Globus pallidus (tissue), 1 donor: ENCODE data around the gene ZC2HC1B.
"Not testable (repeated sequence)": the region's sequence is repeated elsewhere in the genome, so short reads cannot be mapped to it uniquely, and the experiment has no call there.

Experiments used
- DNase-seq: peaks from one replicate; pipeline ENCODE4 v3.0.0-alpha.2; 2015; ENCODE audit warnings: low spot score

Gene ZC2HC1B

DNA sequence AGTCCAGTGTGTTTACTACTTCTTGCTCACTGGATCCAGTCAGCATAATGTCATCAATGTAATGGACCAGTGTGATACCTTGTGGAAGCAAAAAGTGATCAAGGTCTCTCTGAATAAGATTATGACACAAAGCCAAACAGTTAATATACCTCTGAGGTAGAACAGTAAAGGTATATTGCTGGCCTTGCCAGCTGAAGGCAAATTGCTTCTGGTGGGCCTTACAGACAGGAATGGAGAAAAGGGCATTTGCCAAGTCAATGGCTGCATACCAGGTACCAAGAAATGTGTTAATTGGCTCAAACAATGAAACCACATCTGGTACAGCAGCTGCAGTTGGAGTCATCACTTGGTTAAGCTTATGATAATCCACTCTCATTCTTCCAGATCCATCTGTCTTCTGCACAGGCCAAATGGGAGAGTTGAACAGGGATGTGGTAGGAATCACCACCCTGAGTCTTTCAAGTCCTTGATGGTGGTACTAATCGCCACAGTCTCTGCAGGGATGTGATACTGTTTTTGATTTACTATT, 7.0 kb downstream of the ZC2HC1B start:
- not testable (repeated sequence) for DNase-seq

DNA sequence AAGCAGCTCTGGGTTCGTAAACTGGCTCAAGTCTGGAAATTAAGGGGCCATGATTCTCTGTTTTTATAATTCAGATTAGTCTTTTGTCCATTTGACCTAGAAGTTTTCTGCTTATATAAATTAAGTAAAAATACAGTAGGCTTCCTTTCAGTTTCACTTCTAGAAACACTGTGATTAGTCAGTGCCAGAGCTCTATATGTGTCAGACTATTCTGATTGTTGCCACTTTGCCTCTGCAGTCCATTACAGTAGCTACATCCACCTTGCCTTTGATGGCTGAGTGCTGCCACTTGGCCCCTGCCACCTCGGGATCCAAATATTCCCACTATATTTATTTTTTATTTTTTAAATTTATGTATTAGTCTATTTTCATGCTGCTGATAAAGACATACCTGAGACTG, 7.9 kb downstream of the ZC2HC1B start:
- DNase-seq = no peak

DNA sequence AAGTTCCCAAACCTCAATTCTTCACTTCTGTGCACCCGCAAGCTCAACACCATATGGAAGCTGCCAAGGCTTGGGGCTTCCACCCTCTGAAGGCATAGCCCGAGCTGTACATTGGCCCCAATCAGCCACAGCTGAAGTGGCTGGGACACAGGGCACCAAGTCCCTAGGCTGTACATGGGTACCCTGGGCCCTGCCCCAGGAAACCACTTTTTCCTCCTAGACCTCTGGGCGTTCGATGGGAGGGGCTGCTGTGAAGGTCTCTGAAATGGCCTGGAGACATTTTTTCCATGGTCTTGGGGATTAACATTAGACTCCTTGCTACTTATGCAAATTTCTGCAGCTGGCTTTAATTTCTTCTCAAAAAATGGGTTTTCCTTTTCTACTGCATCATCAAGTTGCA, 9.3 kb downstream of the ZC2HC1B start:
- not testable (repeated sequence) for DNase-seq

DNA sequence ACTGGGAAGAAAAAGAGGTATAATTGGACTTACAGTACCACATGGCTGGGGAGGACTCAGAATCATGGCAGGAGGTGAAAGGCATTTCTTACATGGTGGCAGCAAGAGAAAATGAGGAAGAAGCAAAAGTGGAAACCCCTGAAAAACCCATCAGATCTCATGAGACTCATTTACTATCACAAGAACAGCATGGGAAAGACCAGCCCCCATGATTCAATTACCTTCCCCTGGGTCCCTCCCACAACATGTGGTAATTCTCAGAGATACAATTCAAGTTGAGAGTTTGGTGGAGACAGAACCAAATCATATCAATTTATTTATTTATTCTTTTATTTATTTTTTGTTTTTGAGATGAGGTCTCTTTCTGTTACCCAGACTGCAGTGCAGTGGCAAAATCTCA, 10.2 kb downstream of the ZC2HC1B start:
- not testable (repeated sequence) for DNase-seq

DNA sequence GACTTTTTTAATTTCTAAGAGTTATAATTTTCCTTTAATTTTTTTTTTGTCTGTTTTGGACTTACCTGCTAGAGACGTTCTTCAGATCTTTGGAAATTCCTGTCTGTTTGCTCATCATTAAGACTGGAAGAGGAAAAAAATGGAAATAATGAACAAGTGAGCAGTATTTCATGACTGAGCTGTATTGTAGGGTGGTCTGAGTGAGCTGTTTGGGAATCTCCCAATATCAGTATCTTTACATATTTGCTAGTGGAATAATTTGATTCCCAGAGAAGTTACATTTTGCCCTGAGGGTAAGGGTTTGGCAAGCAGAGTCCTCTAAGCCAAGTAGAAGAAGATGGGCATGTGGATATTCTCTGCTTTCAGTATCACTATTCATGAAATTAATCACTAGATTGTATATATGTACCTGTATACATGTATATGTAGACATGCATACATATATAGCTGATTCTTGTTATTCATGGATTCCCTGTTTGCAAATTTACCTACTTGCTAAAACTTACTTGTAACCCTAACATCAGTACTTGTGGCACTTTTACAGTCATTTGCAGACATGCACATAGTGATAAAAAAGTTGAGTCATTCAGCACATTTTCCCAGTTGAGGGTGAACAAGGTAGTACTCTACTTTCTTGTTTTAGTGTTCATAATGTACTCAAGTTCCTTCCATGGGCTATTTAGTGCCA, 13.5 kb downstream of the ZC2HC1B start:
- no peak for DNase-seq

DNA sequence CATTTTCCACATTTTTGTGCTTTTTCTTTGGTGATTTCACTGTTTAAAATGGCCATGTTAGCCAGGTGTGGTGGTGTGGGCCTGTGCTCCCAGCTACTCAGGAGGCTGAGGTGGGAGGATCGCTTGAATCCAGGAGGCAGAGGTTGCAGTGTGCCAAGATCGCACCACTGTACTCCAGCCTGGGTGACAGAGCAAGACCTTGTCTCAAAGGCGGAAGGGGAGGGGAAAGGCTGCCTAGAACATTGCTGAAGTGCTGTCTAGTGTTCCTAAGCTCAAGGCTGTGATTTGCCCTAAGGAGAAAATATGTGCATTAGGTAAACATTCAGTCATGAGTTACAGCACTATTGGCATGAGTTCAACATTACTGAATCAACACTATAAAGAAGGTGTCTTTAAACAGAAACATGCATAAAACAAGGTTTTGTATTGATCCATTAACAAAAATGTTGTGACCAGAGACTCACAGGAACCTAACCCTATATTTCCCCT, 14.0 kb downstream of the ZC2HC1B start:
- no peak for DNase-seq

DNA sequence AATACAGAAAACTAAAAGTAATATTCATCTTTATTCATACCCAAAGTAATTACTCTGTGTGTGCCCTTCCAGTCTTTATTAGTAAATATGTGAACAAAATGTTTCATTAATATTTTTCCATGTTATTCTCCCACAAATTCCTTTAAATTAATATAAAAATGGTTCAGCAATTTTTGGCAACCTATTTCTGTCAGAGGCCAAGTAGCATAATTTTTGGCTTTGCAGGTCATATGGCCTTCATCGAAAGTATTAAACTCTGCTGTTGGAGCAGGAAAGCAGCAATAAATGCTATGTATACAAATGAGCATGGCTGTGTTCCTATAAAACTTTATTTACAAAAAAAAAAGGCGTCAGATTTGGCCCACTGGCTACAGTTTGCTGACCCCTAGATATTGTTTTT, 16.1 kb downstream of the ZC2HC1B start:
- no peak for DNase-seq

DNA sequence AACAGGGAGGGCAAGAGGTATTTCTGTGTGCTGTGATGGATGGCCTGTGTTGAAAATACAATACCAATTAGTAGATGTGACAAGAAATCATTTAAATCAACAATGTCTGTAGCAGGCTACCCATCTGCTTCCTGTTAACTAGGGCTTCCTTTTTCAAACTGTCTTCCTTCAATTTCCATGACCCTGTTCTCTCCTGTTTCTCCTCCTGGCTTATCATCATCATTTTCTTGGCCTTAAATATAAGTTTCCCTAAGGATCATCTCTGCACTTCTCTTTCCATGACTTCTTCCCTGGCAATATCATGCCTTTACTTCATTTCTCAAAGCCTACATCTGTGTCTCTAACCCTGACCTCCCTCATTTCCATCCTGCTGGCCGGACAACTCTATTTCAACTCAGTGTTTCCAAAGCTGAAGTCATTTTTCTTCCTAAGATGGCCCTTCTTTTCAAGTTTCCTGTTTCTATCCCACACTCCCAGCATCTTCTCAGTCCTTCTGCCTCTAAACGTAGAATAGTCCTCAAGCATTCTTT, 18.2 kb downstream of the ZC2HC1B start:
- DNase-seq = no peak

DNA sequence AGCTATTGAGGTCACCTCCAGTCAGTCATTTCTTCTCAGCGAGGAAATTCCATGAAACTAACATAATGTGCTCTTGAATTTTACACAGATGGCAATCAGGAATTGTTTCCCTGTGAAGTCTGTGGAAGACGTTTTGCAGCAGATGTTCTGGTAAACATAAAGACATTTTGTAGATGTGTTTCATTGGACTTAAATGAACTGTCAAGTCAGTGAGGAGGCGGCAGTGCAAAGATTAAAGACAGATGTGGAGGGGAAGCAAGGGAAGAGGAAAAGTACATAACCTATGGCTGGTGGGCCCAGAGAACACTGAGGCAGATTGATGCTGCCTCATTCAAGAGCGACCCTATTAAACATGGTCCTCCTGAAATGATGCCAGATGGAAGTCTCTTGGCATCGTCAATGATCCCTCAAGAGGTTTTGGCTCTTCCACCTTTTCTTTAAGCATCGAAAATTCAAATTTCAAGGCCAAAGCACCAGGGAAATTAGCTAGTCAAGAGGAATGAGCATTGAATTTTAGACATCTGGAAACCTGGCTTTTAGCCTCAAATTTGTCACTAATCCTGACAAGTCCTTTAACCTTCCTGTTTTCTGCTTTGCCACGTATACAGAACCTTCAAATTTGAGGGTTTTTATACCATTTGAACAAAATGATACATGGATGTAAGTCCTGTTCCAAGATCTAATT, 20.1 kb downstream of the ZC2HC1B start:
- no peak for DNase-seq

DNA sequence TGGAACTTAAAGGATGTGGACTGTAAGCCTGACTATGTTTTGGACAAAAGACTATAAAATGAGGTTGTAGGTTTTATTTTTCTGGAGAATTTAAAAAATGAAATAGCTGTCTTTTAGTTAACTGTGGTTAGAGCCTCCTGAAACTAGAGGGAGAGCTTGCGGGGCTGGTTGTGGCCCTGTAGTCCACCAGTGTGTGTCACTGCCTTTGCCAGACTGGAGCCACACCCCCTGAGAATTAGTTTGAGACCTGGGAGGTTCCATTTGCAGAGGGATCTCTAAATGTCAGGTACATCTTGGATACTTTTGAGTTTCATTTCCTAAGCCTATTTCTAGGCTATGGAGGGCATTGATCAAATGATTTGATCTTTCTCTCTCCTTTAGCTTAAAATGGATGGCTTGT, 20.8 kb downstream of the ZC2HC1B start:
- DNase-seq = no peak

DNA sequence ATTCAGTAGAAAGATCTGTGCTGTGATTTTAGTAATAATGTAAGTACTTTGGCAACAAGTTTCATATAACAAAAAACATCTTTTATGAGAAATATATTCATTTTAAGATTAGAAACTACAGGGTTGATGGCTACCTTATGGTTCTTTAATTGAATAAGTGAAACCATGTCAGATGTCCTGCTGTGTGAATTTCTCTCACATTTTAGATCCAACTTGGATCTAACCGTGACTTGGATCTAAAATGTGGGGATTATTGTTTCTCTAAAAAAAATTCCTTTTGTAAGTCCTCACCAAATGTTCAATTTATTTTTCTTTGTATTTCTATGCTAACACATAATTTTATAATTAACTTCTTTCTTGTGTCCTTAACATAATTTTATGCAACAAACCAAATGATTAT, 30.4 kb downstream of the ZC2HC1B start:
- no peak for DNase-seq

DNA sequence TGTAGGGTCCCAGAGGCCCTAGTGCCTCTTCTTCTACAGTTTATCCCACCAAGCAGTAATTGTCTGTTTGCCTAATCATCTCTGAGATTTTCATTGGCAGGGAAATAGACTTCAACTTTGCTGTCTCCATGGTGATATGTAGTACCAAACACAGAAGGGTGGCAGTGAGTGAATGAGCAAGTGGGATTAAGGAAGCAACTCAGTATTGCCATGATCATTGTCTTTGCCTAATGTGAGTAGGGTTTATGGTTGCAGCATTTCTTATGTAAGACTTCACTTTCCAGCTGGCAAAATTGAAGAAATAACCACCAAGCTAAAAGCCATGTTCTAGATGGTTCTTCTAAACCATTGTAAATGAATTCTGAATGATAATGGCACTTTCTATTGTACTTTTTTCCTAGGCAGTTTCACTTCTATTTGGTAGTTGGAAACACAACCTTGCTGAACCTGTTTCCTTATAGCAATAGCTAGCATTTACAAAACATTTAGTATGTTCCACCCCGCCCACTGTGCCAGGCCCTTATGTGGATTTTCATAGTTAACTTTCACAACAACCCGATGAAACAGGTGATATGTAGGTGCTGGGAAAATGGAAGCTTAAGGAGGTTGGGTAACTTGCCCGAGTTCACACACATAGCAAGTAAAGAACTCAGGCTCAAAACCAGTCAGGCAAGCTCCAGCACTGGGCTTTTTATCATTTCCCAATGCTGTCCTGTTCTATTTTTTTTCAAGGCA, 32.0 kb downstream of the ZC2HC1B start:
- no peak for DNase-seq

DNA sequence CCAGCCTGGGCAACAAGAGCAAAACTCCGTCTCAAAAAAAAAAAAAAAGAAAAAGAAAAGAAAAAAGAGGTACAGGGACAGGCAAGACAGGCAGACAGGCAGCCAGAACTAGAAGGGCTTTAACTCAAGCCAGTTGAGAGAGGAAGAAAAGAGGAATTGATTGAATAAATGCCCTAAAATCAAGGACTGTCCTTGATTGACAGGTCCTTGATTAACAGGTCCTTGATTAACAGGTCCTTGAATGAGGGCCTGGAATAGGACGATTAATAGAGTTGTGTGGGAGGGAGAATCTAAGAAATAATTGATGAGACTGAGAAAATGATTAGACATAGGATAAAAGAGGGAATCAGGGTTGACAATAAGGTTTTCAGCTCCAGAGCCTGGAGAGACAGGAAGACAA, 36.1 kb downstream of the ZC2HC1B start:
- DNase-seq = no peak

DNA sequence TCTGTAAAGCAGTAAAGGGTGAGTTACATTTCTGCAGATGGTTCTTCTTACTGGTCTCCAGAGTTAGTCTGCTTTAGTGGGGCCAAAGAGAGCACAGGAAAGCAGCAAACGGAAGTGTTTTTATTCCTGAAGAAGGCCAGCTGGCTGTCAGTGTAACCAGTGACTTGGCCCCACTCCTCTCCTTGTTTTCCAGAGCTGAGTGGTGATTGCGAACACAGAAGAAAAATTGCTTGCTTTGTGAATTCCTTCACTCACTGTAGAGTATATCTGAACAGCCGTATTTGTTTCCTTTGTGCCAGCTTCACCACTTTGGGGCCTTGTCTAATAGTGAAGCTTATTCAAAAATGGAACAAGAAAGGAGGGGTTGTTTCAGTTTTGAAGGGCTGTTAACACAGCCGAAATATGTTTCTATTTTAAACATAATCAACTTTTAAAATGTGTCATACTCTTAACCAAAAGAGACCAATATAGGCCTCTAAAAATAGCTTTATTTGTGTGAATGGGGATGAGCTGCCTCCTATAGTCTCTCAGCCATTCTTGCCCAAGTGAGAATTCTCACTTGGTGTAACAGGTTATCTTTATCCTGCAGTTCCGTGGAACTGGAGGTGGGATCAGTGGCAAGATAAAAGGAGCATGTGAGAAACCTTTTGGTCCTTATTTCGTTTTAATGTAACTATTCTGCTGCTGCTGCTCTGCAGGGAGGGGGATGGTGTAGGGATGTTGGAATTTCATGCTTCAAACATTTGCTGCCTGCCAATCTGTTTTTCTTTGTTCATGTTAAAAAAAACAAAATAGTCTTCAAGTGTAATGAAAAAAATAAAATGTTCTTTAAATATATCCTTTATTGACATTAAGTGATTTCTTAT, 37.8 kb downstream of the ZC2HC1B start:
- DNase-seq = peak; percentile 7

DNA sequence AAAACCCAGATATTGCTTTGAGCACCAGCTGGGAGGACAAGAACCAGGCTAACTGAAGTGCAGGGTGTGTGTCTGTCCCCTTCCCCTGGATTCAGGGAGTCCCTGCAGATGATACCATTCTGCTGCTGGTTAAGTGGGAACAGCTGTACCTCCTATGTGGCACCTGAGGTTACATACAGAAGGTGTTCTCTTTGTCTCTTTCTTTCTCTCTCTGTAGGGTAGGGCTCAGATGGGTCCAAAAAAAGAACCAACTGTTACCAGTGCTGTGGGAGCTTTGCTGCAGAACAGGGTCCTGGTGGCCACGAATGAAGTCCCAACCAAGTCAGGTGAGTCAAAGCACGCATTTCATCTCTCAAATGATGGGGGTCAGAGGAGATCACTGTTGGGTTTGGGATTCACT, 38.6 kb downstream of the ZC2HC1B start:
- DNase-seq = no peak

DNA sequence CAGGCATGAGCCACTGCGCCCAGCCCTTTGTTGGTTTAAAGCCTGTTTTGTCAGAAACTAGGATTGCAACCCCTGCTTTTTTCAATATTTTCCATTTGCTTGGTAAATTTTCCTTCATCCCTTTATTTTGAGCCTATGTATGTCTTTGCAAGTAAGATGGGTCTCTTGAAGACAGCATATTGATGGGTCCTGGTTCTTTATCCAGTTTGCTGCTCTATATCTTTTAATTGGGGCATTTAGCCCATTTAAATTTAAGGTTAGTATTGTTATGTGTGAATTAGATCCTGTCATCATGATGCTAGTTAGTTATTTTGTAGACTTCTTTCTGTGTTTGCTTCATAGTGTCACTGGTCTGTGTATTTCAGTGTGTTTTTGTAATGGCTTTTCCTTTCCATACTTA, 46.8 kb downstream of the ZC2HC1B start:
- no peak for DNase-seq

DNA sequence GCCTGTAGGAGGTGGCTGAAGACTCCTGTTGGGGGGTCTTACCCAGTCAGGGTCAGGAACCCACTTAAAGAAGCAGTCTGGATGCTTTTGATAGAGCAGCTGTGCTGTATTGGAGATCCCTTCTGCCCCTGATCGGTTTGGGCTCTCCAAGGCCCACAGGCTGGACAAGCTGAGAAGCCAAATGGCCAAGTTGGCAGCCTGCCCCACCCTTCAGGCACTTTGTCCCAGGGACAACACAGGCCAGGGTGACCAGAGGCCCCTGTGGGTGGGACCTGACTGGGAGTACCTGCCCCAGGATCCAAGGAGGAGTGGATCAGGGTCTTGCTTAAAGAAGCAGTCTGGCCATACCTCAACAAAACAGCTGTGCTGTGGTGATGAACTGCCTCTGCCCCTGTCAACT, 48.4 kb downstream of the ZC2HC1B start:
- no peak for DNase-seq

DNA sequence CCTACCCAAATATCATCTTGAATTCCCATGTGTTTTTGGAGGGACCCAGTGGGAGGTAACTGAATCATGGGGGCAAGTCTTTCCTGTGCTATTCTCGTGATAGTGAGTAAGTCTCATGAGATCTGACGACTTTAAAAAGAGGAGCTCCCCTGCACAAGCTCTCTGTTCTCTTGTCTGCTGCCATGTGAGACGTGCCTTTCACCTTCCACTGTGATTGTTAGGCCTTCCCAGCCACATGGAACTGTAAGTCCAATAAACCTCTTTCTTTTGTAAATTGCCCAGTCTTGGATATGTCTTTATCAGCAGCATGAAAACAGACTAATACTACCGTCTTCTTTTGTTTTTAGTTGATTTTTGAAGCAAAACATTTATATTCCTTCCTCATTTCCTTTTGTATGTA, 52.8 kb downstream of the ZC2HC1B start:
- not testable (repeated sequence) for DNase-seq

DNA sequence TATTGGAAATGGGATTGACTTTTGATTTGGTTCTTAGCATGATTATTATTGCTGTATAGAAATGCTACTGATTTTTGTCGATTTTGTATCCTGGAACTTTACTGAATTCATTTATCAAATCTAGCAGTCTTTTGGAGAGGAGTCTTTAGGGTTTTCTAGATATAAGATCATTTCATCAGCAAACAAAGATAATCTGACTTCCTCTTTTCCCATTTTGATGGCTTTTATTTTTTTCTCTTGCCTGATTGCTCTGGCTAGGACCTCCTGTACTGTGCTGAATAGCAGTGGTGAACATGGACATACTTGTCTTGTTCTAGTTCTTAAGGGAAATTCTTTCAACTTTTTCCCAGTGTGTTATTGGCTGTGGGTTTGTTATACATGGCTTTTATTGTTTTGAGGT, 64.6 kb downstream of the ZC2HC1B start:
- DNase-seq = no peak

DNA sequence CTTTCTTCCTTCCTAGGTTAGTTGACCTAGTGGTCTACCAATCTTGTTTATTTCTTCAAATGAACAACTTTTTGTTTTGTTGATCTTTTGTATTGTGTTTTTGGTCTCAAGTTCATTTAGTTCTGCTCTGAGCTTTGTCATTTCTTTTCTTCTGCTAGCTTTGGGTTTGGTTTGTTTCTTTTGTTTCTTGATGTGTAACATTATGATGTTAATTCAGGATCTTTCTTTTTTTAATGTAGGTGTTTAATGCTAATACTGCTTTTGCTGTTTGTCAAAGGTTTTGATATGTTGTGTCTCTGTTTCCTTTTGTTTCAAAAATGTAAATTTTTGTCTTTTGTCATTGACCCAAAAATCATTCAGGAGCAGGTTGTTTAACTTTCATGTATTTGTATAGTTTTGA, 65.7 kb downstream of the ZC2HC1B start:
- DNase-seq = no peak

DNA sequence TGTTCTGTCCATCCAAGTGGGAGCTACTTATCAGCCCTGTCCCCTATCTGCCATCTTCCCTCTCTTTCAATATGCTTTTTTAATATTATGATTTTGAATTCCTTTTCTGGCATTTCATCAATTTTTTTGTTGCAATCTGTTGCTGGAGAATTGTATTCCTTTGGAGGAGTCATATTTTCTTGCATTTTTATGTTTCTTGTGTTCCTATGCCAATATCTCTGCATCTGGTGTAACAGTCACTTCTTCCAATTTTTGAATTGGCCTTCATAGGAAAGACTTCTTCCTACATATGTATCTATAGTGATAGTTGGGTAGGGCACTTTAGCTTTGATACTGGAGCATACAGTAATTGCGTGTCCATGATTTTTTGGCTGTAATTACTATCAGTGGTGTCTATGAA, 70.1 kb downstream of the ZC2HC1B start:
- no peak for DNase-seq

DNA sequence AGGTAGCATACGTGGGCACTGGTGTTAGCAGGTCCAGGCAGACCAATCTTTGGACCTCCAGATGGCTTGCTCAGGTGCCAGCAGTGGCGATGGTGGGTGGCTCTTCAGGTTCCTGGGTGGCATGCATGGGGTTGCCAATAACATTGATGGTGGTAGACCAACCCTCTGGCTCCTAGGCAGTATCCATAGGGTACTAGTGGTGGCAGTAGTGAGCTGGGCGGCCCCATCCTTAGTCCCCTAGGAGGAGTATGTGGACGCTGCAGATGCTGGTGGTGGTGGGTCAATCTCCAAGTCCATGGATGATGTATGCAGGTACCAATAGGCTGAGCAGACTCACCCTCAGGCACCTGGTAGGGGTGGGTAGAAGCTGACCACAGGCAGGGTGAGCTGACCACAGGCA, 70.6 kb downstream of the ZC2HC1B start:
- DNase-seq = no peak
